Panc1 (cell line): Measurements from ENCODE around the gene RNF224.

Experiments used
- CTCF ChIP-seq: fragments of 450-650 bp; IDR thresholded peaks from 2 replicates; pipeline ENCODE4 v1.5.1; 2017; ENCODE audit warnings: mild to moderate bottlenecking
- POLR2AphosphoS5 ChIP-seq: IDR thresholded peaks from 2 replicates; pipeline ENCODE4 v1.6.1; 2012; ENCODE audit warnings: mild to moderate bottlenecking, low read depth, low read length, moderate library complexity
- SIN3A ChIP-seq: IDR thresholded peaks from 2 replicates; pipeline ENCODE4 v1.6.1; 2012; ENCODE audit warnings: low read depth, mild to moderate bottlenecking, low read length, moderate library complexity, borderline replicate concordance; ENCODE audit not compliant: insufficient read depth

- TF ChIP-seq CTCF (no peak), POLR2AphosphoS5 (peak; percentile 74), SIN3A (peak; percentile 91; the same call in 1 of the 2 replicates)
Observed at GRCh38 chr9:137205126-137206069, 21.9 kb upstream of the RNF224 start, which contains the start of the genes NDOR1 and TMEM203.
